H1 (cell line): ENCODE results near the gene KLHL1. TPM values are rescaled to one million over a fixed set of nuclear protein-coding genes. Genes with fewer than 3 reads are reported as not detected.

Source experiments
- CTCF ChIA-PET: fragments of 300-600 bp; sonication (Branson Sonifier 250); formaldehyde crosslinking; loops from one replicate; lab custom pipeline; 2021; ENCODE audit not compliant: partially characterized antibody; lab: Charles Lee
- POLR2A ChIA-PET: fragments of 300-600 bp; sonication (Branson Sonifier 250); formaldehyde crosslinking; loops from one replicate; lab custom pipeline; 2021; ENCODE audit warnings: inconsistent platforms; ENCODE audit not compliant: partially characterized antibody; lab: Charles Lee
- DNase-seq, 2 experiments: peaks; one replicate each; pipeline versions ENCODE4 v3.0.0 to v3.0.0-alpha.2; 2010 to 2022; ENCODE audit warnings: low spot score in 2 of 2, low read depth in 1 of 2, mixed read lengths in 1 of 2
- FAIRE-seq: peaks from 2 replicates; lab custom pipeline; 2011; peaks lifted over from hg19 to GRCh38; lab: Jason Lieb, UNC
- H2AFZ ChIP-seq: 2 replicates; pipeline ENCODE4 v1.8.1; 2012; ENCODE audit warnings: low read length, inconsistent platforms
- H2AK5ac ChIP-seq: 2 replicates; pipeline ENCODE4 v1.6.1; 2013; ENCODE audit warnings: low read depth, low read length
- H2BK120ac ChIP-seq: replicated peaks from 2 replicates; pipeline ENCODE3; 2013; ENCODE audit warnings: low read depth, low read length, inconsistent platforms
- H2BK12ac ChIP-seq: 2 replicates; pipeline ENCODE4 v1.6.1; 2013; ENCODE audit warnings: low read depth, low read length
- H2BK15ac ChIP-seq: 2 replicates; pipeline ENCODE4 v1.6.1; 2013; ENCODE audit warnings: low read length
- H2BK20ac ChIP-seq: 2 replicates; pipeline ENCODE4 v1.6.1; 2013; ENCODE audit warnings: low read length
- H2BK5ac ChIP-seq: 2 replicates; pipeline ENCODE4 v1.6.1; 2013; ENCODE audit warnings: low read depth, low read length
- H3K14ac ChIP-seq: 2 replicates; pipeline ENCODE4 v1.6.1; 2013; ENCODE audit warnings: inconsistent platforms; ENCODE audit not compliant: insufficient read length
- H3K18ac ChIP-seq: 2 replicates; pipeline ENCODE4 v1.6.1; 2013; ENCODE audit warnings: low read length; ENCODE audit errors: extremely low read depth
- H3K23ac ChIP-seq: 2 replicates; pipeline ENCODE4 v1.6.1; 2013; ENCODE audit warnings: inconsistent platforms; ENCODE audit not compliant: insufficient read length
- H3K23me2 ChIP-seq: 2 replicates; pipeline ENCODE4 v1.6.1; 2013; ENCODE audit warnings: low read depth, low read length
- H3K27ac ChIP-seq: 2 replicates; pipeline ENCODE4 v1.6.1; 2011; ENCODE audit warnings: low read depth, low read length, inconsistent platforms
- H3K27me3 ChIP-seq, 4 experiments: replicated peaks in 1 of 4; 1 replicate in 1 of 4; 2 replicates in 3 of 4; pipeline versions ENCODE4 v1.6.1 to v1.8.1; 2011 to 2013; ENCODE audit warnings: low read length in 3 of 4, mild to moderate bottlenecking in 3 of 4, inconsistent platforms in 2 of 4, mixed read lengths in 2 of 4, moderate library complexity in 1 of 4; ENCODE audit not compliant: control insufficient read depth in 3 of 4, insufficient read depth in 3 of 4; ENCODE audit errors: extremely low read depth in 1 of 4
- H3K36me3 ChIP-seq, 4 experiments: 2 replicates each; pipeline versions ENCODE4 v1.6.1 to v1.8.1; 2011 to 2013; ENCODE audit warnings: mild to moderate bottlenecking in 4 of 4, low read length in 3 of 4, moderate library complexity in 2 of 4, control low read depth in 1 of 4, inconsistent platforms in 1 of 4; ENCODE audit not compliant: insufficient read depth in 4 of 4, control insufficient read depth in 2 of 4
- H3K4ac ChIP-seq: replicated peaks from 2 replicates; pipeline ENCODE3; 2013; ENCODE audit warnings: low read length, low read depth, mixed read lengths, inconsistent platforms; ENCODE audit not compliant: insufficient read length
- H3K4me1 ChIP-seq, 4 experiments: replicated peaks in 1 of 4; 1 replicate in 1 of 4; 2 replicates in 3 of 4; pipeline versions ENCODE4 v1.6.1 to v1.8.1; 2011 to 2013; ENCODE audit warnings: low read length in 3 of 4, inconsistent platforms in 2 of 4, mixed read lengths in 1 of 4; ENCODE audit not compliant: insufficient read depth in 4 of 4, control insufficient read depth in 3 of 4
- H3K4me2 ChIP-seq, 2 experiments: 2 replicates each; pipeline versions ENCODE4 v1.6.1 to v1.8.1; 2011 to 2013; ENCODE audit warnings: low read depth in 2 of 2, low read length in 2 of 2, control low read depth in 1 of 2, inconsistent platforms in 1 of 2, mild to moderate bottlenecking in 1 of 2; ENCODE audit not compliant: insufficient read depth in 1 of 2
- H3K4me3 ChIP-seq, 4 experiments: fragments of 200-600, 300-600 bp in 1 of 4; sonication (generic), shearing (Covaris generic), sonication (Bioruptor Twin) in 1 of 4; 2 replicates each; pipeline versions ENCODE4 v1.5.1 to v1.8.1; 2011 to 2016; ENCODE audit warnings: low read length in 4 of 4, low read depth in 3 of 4, control low read depth in 2 of 4, inconsistent platforms in 2 of 4, mild to moderate bottlenecking in 2 of 4, mixed read lengths in 1 of 4, moderate library complexity in 1 of 4; ENCODE audit not compliant: insufficient read depth in 2 of 4; ENCODE audit errors: extremely low read depth in 1 of 4
- H3K56ac ChIP-seq: replicated peaks from 2 replicates; pipeline ENCODE3; 2013; ENCODE audit warnings: low read depth, mild to moderate bottlenecking, mixed read lengths, low read length, inconsistent platforms; ENCODE audit not compliant: insufficient read length
- H3K79me1 ChIP-seq: 2 replicates; pipeline ENCODE4 v1.6.1; 2013; ENCODE audit warnings: low read depth, low read length, control low read depth
- H3K79me2 ChIP-seq, 2 experiments: 2 replicates each; pipeline versions ENCODE4 v1.6.1 to v1.8.1; 2012 to 2013; ENCODE audit warnings: low read length in 2 of 2, mild to moderate bottlenecking in 2 of 2, inconsistent platforms in 1 of 2; ENCODE audit not compliant: insufficient read depth in 2 of 2, control insufficient read depth in 1 of 2
- H3K9ac ChIP-seq, 4 experiments: replicated peaks in 1 of 4; 1 replicate in 1 of 4; 2 replicates in 3 of 4; pipeline versions ENCODE4 v1.6.1 to v1.8.1; 2011 to 2013; ENCODE audit warnings: low read depth in 3 of 4, low read length in 3 of 4, control low read depth in 2 of 4, mild to moderate bottlenecking in 2 of 4, moderate library complexity in 2 of 4, inconsistent platforms in 1 of 4; ENCODE audit errors: extremely low read depth in 1 of 4
- H3K9me3 ChIP-seq, 2 experiments: 2 replicates each; pipeline versions ENCODE4 v1.6.1 to v1.8.1; 2012 to 2013; ENCODE audit warnings: mild to moderate bottlenecking in 2 of 2, moderate library complexity in 2 of 2, control low read depth in 1 of 2, inconsistent platforms in 1 of 2, low read depth in 1 of 2, low read length in 1 of 2, mixed read lengths in 1 of 2; ENCODE audit not compliant: insufficient read depth in 2 of 2
- H4K20me1 ChIP-seq, 2 experiments: replicated peaks in 1 of 2; 2 replicates each; pipeline versions ENCODE3 to v1.8.1; 2011 to 2013; ENCODE audit warnings: inconsistent platforms in 2 of 2, low read length in 2 of 2, mild to moderate bottlenecking in 1 of 2; ENCODE audit not compliant: insufficient read depth in 2 of 2, control insufficient read depth in 1 of 2
- H4K5ac ChIP-seq: 2 replicates; pipeline ENCODE4 v1.6.1; 2013; ENCODE audit warnings: low read length, low read depth, mixed read lengths, inconsistent platforms; ENCODE audit not compliant: insufficient read length
- H4K8ac ChIP-seq: 2 replicates; pipeline ENCODE4 v1.8.0; 2013; ENCODE audit warnings: mild to moderate bottlenecking, moderate library complexity, low read length, inconsistent platforms; ENCODE audit not compliant: insufficient read depth; ENCODE audit errors: extremely low read depth
- H4K91ac ChIP-seq: replicated peaks from 2 replicates; pipeline ENCODE3; 2013; ENCODE audit warnings: low read length, mixed read lengths, inconsistent platforms; ENCODE audit not compliant: insufficient read length
- ASH2L ChIP-seq: fragments of 200-600, 300-600 bp; sonication (generic); IDR thresholded peaks from one replicate; pipeline ENCODE4 v1.7.1; 2017; ENCODE audit warnings: low read length
- CHD2 ChIP-seq: IDR thresholded peaks from 2 replicates; pipeline ENCODE4 v1.6.1; 2012; ENCODE audit warnings: low read length, improper control_type of control experiment
- EP300 ChIP-seq, 2 experiments: IDR thresholded peaks; 1 replicate in 1 of 2; 2 replicates in 1 of 2; pipeline ENCODE4 v1.6.1; 2011 to 2012; ENCODE audit warnings: low read depth in 2 of 2, low read length in 2 of 2, mild to moderate bottlenecking in 2 of 2, borderline replicate concordance in 1 of 2, inconsistent platforms in 1 of 2, moderate library complexity in 1 of 2
- EZH2 ChIP-seq: fragments of 200-600 bp; sonication (generic); IDR thresholded peaks from 2 replicates; pipeline ENCODE4 v1.7.1; 2012; ENCODE audit warnings: low read depth, mild to moderate bottlenecking, moderate library complexity, low read length, inconsistent platforms; ENCODE audit not compliant: severe bottlenecking
- HDAC2 ChIP-seq, 2 experiments: fragments of 300-600 bp in 1 of 2; sonication (generic) in 1 of 2; IDR thresholded peaks; 2 replicates each; pipeline ENCODE4 v1.6.1; 2011 to 2012; ENCODE audit warnings: low read depth in 2 of 2, low read length in 2 of 2, mild to moderate bottlenecking in 2 of 2, moderate library complexity in 2 of 2, borderline replicate concordance in 1 of 2, inconsistent platforms in 1 of 2
- KDM5A ChIP-seq: fragments of 200-600 bp; IDR thresholded peaks from 2 replicates; pipeline ENCODE4 v1.7.1; 2012; ENCODE audit warnings: mild to moderate bottlenecking, low read length, inconsistent platforms, mixed read lengths
- MAFK ChIP-seq: IDR thresholded peaks from 2 replicates; pipeline ENCODE4 v1.6.1; 2012; ENCODE audit warnings: low read depth, mild to moderate bottlenecking, improper control_type of control experiment, low read length
- RAD21 ChIP-seq, 2 experiments: IDR thresholded peaks in 1 of 2; conservative IDR thresholded peaks in 1 of 2; 2 replicates each; pipeline ENCODE4 v1.6.1; 2011; ENCODE audit warnings: low read depth in 2 of 2, low read length in 2 of 2, improper control_type of control experiment in 1 of 2, inconsistent platforms in 1 of 2, mild to moderate bottlenecking in 1 of 2, moderate library complexity in 1 of 2
- SAP30 ChIP-seq: fragments of 300-600 bp; sonication (generic); IDR thresholded peaks from 2 replicates; pipeline ENCODE4 v1.7.1; 2012; ENCODE audit warnings: low read length, moderate library complexity, mild to moderate bottlenecking, inconsistent platforms; ENCODE audit not compliant: insufficient read depth, insufficient replicate concordance
- SP2 ChIP-seq: IDR thresholded peaks from 2 replicates; pipeline ENCODE4 v1.6.1; 2012; ENCODE audit warnings: mild to moderate bottlenecking, low read length, inconsistent platforms
- SRF ChIP-seq: IDR thresholded peaks from 2 replicates; pipeline ENCODE4 v1.6.1; 2011; ENCODE audit warnings: mild to moderate bottlenecking, low read depth, low read length, moderate library complexity
- TBP ChIP-seq: IDR thresholded peaks from 2 replicates; pipeline ENCODE4 v1.6.1; 2011; ENCODE audit warnings: low read depth, low read length, improper control_type of control experiment
- YY1 ChIP-seq: IDR thresholded peaks from 2 replicates; pipeline ENCODE4 v1.6.1; 2011; ENCODE audit warnings: low read depth, mild to moderate bottlenecking, low read length
- WGBS, 2 experiments: shearing (Covaris generic) in 1 of 2; methylation state at CpG; one replicate each; pipeline versions ENCODE4 v1.1.6 to v1.1.7; 2013 to 2015; ENCODE audit warnings: low lambda C conversion rate in 2 of 2, mixed read lengths in 2 of 2, inconsistent platforms in 1 of 2, low coverage in 1 of 2, missing lambda C conversion rate in 1 of 2; ENCODE audit not compliant: insufficient replicate concordance in 2 of 2, insufficient coverage in 1 of 2, insufficient read length in 1 of 2; ENCODE audit errors: extremely low coverage in 1 of 2, missing lambda C conversion rate in 1 of 2; 5-methylcytosine and 5-hydroxymethylcytosine counted together
- polyA plus RNA-seq, 7 experiments: library from polyadenylated mRNA; depleted of rRNA in 3 of 7; stranded (reverse) in 5 of 7; unstranded in 2 of 7; fragments of >200 nt in 5 of 7; fragments of 200-250 nt in 2 of 7; gene quantifications; 1 replicate in 5 of 7; 2 replicates in 1 of 7; 4 replicates in 1 of 7; pipeline versions ENCODE4 v1.2.1 to v1.2.3, GENCODE V29; 2011 to 2013; ENCODE audit warnings: missing spikeins in 2 of 7, mixed read lengths in 2 of 7
- total RNA-seq: library from RNA; stranded (reverse); fragmentation: NEBNext Ultra II Directional; extraction: Animal tissue kit (Norgen Biotek cat#: 25700); gene quantifications from 2 replicates; pipeline ENCODE4 v1.2.1, GENCODE V29; 2021

The KLHL1 gene
- total and polyA plus RNA-seq, 2 of the 8 experiments (the other 6 are each of a cell fraction or from before 2014, with no cell fraction given), result not detected

DNA sequence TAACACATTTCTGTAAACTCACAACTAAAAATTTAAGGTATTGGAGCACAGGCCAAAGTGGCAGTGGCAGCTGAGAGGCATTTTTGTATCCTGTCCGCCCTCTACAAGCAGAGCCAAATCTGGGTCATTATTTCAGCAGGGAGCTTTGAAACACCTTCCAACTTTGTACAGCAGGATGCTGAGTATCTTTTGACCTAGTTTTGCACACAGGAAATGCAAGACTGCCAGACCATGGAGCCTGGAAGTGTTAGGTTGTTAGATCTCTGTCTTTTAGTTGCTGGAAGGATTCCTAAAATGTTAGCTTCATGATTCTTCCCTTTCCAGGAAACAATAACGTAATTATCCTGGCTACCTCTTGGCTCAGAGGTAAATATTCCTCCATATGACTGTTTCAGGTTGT, 149.2 kb downstream of the KLHL1 start:
- Histone ChIP-seq H2BK20ac (no peak overlapping the region), H2BK15ac (no peak overlapping the region), H3K4me1 (no peaks in the 10 kb centered on the region; a peak in 1 of 7 replicates), H4K8ac (no peak overlapping the region), H3K23me2 (no peaks in the 10 kb centered on the region), H2AK5ac (no peak overlapping the region), H3K9me3 (no peaks in the 10 kb centered on the region), H3K18ac (no peak overlapping the region), H3K23ac (no peak overlapping the region), H3K56ac (no peak overlapping the region), H3K27ac (no peak overlapping the region), H2BK5ac (no peak overlapping the region), H4K91ac (no peak overlapping the region), H3K9ac (no peak overlapping the region), H2BK120ac (no peak overlapping the region), H3K4me2 (no peak overlapping the region), H4K20me1 (no peaks in the 10 kb centered on the region), H4K5ac (no peak overlapping the region), H3K36me3 (no peaks in the 10 kb centered on the region), H3K79me2 (no peaks in the 10 kb centered on the region), H3K79me1 (no peaks in the 10 kb centered on the region), H2BK12ac (no peak overlapping the region), H3K4me3 (no peak overlapping the region), H3K14ac (no peak overlapping the region), H3K27me3 (no peaks in the 10 kb centered on the region), H3K4ac (no peak overlapping the region), H2AFZ (peak overlapping the region; percentile 79)
- FAIRE-seq, result no peak
- no peak for TF ChIP-seq CHD2
- no peak for TF ChIP-seq SP2
- no peak for TF ChIP-seq EP300 (IDR thresholded peaks at IDR 0.05; ENCODE audit: borderline replicate concordance in 1 of 2, low read depth in 2 of 2, low read length in 2 of 2)
- no peak for TF ChIP-seq RAD21 (IDR thresholded peaks at IDR 0.05 in 1 of 2, conservative IDR thresholded peaks at IDR 0.05 in 1 of 2; ENCODE audit: low read depth in 2 of 2, low read length in 2 of 2)
- TF ChIP-seq KDM5A, result no peak
- no peak for TF ChIP-seq SAP30
- no peak for TF ChIP-seq MAFK
- TF ChIP-seq ASH2L, result no peak
- no peak for TF ChIP-seq TBP
- TF ChIP-seq SRF, result no peak
- TF ChIP-seq HDAC2 (IDR thresholded peaks at IDR 0.05; ENCODE audit: borderline replicate concordance in 1 of 2, low read depth in 2 of 2, low read length in 2 of 2), result no peak
- no peak for TF ChIP-seq EZH2
- no peak for TF ChIP-seq YY1
- ChIA-PET CTCF (no interaction called here), POLR2A (no interaction called here)
- no peak for DNase-seq
- 97% methylated on average over 2 of the region's 2 CpGs; no CpG with 5 or more reads in 1 of the 2 experiments for WGBS, 2 experiments
